22Rv1 (cell line): ENCODE measurements around the gene CYLD.

Experiments
- H3K27ac ChIP-seq: fragments of 450-650 bp; 2 replicates; pipeline ENCODE4 v1.5.1; 2017
- ZFX ChIP-seq: fragments of 450-650 bp; IDR thresholded peaks from 2 replicates; pipeline ENCODE4 v1.6.1; 2017; ENCODE audit warnings: antibody characterized with exemption, borderline replicate concordance
- TF ChIP-seq, protein P1 (sequence below): fragments of 450-650 bp; IDR thresholded peaks from 2 replicates; pipeline ENCODE4 v1.5.1; 2017; ENCODE audit warnings: mild to moderate bottlenecking

Gene CYLD

DNA sequence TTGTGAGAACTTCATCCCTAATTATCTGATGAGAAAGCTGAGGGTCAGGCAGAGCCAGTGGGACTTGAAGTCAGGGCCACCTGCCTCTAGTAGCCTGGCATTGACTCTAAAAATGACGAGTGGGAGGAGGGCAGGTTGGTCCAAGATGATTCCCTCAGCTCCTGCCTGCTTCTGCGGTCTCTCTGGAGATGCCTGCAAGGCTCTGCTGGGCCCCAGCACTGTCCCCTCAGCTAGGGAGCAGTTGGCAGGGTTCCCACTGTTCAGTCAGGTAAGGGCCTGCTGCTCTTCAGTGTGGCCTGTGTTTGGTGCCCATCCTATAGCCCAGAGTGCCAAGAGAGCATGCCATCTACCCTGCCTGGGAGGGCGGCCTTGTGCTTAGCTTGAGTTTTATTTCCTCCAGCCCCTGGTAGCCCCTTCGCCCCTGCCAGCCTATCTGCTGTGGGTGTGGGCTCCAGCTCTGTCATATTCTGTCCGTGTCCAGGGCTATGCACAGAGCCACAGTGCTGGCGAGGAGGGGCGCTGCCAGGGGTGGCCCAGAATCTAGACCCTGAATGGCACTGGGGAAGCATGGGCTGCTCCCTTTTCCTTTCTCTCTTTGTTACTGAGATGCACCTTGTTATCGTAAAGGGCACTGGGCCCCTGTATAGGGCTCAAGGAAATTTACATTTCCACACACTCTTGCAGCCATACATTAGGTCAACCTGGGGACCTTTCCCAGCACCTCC lies 68.5 kb downstream of the CYLD start:
- H3K27ac ChIP-seq: no peak overlapping the region
- TF ChIP-seq ZFX: no peak
- TF ChIP-seq, protein P1, sequence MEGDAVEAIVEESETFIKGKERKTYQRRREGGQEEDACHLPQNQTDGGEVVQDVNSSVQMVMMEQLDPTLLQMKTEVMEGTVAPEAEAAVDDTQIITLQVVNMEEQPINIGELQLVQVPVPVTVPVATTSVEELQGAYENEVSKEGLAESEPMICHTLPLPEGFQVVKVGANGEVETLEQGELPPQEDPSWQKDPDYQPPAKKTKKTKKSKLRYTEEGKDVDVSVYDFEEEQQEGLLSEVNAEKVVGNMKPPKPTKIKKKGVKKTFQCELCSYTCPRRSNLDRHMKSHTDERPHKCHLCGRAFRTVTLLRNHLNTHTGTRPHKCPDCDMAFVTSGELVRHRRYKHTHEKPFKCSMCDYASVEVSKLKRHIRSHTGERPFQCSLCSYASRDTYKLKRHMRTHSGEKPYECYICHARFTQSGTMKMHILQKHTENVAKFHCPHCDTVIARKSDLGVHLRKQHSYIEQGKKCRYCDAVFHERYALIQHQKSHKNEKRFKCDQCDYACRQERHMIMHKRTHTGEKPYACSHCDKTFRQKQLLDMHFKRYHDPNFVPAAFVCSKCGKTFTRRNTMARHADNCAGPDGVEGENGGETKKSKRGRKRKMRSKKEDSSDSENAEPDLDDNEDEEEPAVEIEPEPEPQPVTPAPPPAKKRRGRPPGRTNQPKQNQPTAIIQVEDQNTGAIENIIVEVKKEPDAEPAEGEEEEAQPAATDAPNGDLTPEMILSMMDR: no peak

DNA sequence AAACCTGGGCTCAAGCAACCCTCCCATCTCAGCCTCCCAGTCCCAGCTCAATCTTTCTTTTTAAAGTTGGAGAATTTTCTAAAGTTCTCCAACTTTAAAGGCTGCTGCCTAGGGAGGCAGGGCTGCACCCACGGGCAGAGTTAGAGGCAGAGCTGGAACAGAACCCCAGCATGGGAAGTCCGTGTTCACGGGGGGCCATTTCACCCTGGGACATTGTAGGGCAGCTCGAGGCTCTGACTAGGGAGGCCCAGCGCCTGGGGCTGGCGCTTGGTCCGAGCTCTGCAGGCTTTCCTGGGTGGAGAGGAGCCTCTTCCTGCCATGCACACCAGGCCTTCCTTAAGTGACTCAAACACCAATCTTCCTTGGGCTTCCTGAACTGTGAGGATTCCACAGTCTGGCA lies 70.2 kb downstream of the CYLD start:
- H3K27ac ChIP-seq: no peak overlapping the region
- no peak for TF ChIP-seq ZFX
- TF ChIP-seq, protein P1: no peak

DNA sequence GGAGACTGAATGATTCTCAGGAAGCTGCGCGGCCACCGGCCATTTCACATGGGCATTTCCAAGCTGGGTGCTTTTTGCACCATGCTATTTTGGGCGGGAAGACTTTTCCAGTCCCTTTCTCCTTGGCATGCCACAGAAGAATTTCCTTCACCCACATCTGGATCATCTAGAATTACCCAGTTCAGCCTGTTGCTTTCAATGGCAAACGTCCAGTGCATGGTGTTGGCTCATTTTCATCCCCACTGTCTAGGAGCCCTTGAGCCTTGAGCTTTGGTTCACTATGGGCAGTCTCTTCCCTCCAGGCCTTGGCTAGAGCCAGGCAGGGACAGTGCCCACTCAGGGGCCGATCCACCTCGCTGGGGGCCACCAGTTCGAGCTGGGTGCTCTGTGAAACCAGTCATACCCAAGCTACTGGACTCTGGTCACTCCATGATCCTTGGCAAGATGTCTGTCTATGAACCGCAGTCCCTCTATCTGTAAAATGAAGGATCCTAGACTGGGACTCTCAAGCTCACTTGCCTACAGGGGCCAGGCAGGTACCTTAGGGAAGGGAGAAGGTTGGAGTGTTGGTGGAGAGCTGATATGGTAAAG lies 71.1 kb downstream of the CYLD start:
- TF ChIP-seq ZFX: no peak
- TF ChIP-seq, protein P1: no peak
- no peak overlapping the region for H3K27ac ChIP-seq

DNA sequence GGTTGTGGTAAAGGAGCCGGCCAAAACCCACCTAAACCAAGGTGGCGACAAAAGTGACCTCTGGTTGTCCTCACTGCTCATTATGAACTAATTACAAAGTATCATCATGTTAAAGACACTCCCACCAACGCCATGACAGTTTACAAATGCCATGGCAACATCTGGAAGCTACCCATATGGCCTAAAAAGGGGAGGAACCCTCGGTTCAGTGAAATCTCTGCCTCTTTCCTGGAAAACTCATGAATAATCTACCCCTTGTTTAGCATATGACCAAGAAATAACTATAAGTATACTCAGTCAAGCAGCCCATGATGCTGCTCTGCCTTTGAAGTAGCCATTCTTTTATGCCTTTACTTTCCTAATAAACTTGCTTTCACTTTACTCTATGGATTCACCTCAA lies 72.2 kb downstream of the CYLD start:
- TF ChIP-seq, protein P1: no peak
- H3K27ac ChIP-seq: no peak overlapping the region

DNA sequence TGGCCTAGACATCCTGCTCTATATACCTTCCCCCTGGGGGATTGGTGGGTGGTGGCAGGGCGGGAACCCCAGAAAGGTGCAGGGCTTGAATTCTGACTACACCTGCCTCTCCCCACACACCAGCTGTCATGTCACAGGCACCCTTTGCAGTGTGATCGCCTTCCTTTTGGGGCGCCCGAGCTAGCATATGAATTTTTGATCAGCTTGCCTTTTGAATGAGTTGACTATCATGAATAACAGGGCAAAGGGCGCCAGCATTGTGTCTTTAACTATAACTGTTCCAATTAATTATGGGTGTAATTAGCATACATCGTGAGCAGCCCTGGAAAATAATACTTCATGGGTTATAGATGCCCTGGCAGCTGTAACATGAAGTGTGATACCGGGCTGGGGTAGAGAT lies 72.7 kb downstream of the CYLD start:
- TF ChIP-seq, protein P1: no peak
- no peak for TF ChIP-seq ZFX
- H3K27ac ChIP-seq: no peak overlapping the region

DNA sequence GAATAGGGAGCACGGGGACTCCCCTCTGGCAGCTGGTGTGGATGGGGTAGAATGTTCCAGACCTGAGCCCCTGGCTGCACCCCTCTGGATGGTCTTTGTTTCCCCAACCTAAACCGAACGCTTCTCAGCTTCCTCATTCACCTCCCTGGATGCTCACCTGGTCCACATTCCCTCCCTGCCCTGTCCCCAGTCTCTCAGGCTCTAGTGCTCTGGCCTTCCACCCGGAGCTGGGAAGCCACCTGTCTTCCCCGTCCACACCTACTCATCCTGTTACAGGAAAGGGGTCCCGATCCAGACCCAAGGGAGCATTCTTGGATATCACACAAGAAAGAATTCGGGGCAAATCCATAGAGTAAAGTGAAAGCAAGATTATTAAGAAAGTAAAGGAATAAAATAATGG lies 73.5 kb downstream of the CYLD start:
- no peak overlapping the region for H3K27ac ChIP-seq
- TF ChIP-seq, protein P1: no peak
- TF ChIP-seq ZFX: no peak

DNA sequence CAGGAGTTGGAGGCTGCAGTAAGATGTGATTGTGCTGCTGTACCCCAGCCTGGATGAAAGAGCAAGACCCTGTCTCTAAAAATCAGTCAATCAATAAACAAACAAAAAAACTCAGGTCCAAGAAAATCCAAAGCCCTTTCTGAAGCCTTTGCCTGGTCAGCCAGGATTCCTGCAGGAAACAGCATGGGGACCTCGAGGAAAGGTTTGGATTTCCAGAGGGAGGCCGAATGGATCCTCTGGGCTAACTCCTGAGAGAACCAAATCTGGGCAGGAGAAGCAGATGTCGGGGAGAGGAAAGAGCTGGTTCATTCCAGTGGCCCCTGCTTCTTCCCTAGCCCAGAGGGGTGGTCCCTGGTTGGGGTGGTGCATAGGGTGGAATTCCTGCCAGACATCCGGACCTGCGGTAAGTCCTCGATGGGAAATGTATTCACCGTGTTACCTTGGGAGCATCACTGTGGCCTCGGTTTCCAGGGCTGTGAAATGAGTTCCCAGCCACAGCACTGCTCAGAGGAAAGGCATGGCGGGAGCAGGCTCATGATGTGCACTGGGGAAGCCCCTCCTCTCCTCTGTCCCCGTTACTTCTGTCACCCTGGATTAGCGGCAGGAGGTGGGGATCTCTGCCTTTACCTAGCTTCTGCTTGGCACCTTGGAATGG lies 75.1 kb downstream of the CYLD start:
- no peak for TF ChIP-seq ZFX
- no peak overlapping the region for H3K27ac ChIP-seq
